HepG2 (cell line): Measurements from ENCODE around the gene HMGN4. TPM values are rescaled to one million over a fixed set of nuclear protein-coding genes. Genes with fewer than 3 reads are reported as not detected.

Experiments used
- DDIT3 ChIP-seq: sonication (generic); formaldehyde crosslinking; IDR thresholded peaks from 2 replicates; pipeline ENCODE4 v1.4.0; 2020; ENCODE audit warnings: mild to moderate bottlenecking, missing genetic modification reagents
- ELF4 ChIP-seq: sonication (generic); formaldehyde crosslinking; IDR thresholded peaks from 2 replicates; pipeline ENCODE4 v1.5.0; 2020; ENCODE audit warnings: missing genetic modification reagents, mild to moderate bottlenecking, moderate library complexity, borderline replicate concordance
- HHEX ChIP-seq: IDR thresholded peaks from 2 replicates; pipeline ENCODE4 v1.6.1; 2016; ENCODE audit warnings: control low read depth
- IRF9 ChIP-seq: sonication (generic); formaldehyde crosslinking; IDR thresholded peaks from 2 replicates; pipeline ENCODE4 v1.8.0; 2022; ENCODE audit warnings: missing genetic modification reagents, mild to moderate bottlenecking, borderline replicate concordance
- JARID2 ChIP-seq: sonication (generic); formaldehyde crosslinking; IDR thresholded peaks from 2 replicates; pipeline ENCODE4 v1.8.1; 2023; ENCODE audit warnings: missing genetic modification reagents, inconsistent platforms; ENCODE audit not compliant: insufficient replicate concordance
- MLLT10 ChIP-seq: sonication (generic); formaldehyde crosslinking; IDR thresholded peaks from 2 replicates; pipeline ENCODE4 v1.4.0; 2020; ENCODE audit warnings: missing genetic modification reagents
- NCOA5 ChIP-seq: sonication (generic); formaldehyde crosslinking; IDR thresholded peaks from 2 replicates; pipeline ENCODE4 v1.4.0; 2020; ENCODE audit warnings: missing genetic modification reagents
- PHF21A ChIP-seq: sonication (generic); formaldehyde crosslinking; IDR thresholded peaks from 2 replicates; pipeline ENCODE4 v1.5.0; 2020; ENCODE audit warnings: mild to moderate bottlenecking, missing genetic modification reagents
- SATB2 ChIP-seq: sonication (generic); formaldehyde crosslinking; IDR thresholded peaks from 2 replicates; pipeline ENCODE4 v1.5.0; 2020; ENCODE audit warnings: missing genetic modification reagents
- SOX5 ChIP-seq: IDR thresholded peaks from 2 replicates; pipeline ENCODE4 v1.6.1; 2016; ENCODE audit warnings: borderline replicate concordance
- SRSF1 ChIP-seq: fragments of 200-400 bp; formaldehyde crosslinking; optimal IDR thresholded peaks from 2 replicates; pipeline ENCODE3; 2017; ENCODE audit warnings: mild to moderate bottlenecking, low read depth, low read length, moderate library complexity
- THRA ChIP-seq: sonication (generic); formaldehyde crosslinking; IDR thresholded peaks from 2 replicates; pipeline ENCODE4 v1.4.0; 2020; ENCODE audit warnings: missing genetic modification reagents, borderline replicate concordance
- ZBTB26 ChIP-seq: IDR thresholded peaks from 2 replicates; pipeline ENCODE4 v1.6.1; 2016; ENCODE audit warnings: missing compliant biosample characterization, missing genetic modification reagents, borderline replicate concordance
- ZBTB39 ChIP-seq: sonication (generic); formaldehyde crosslinking; IDR thresholded peaks from 2 replicates; pipeline ENCODE4 v1.5.0; 2020; ENCODE audit warnings: missing genetic modification reagents
- ZC3H13 ChIP-seq: sonication (generic); formaldehyde crosslinking; IDR thresholded peaks from 2 replicates; pipeline ENCODE4 v1.8.1; 2023; ENCODE audit warnings: mild to moderate bottlenecking, missing genetic modification reagents, moderate library complexity
- ZNF24 ChIP-seq: fragments of 450-650 bp; IDR thresholded peaks from 2 replicates; pipeline ENCODE4 v1.6.1; 2017; ENCODE audit warnings: antibody characterized with exemption, mild to moderate bottlenecking
- ZNF260 ChIP-seq: sonication (generic); formaldehyde crosslinking; IDR thresholded peaks from 2 replicates; pipeline ENCODE4 v1.4.0; 2020; ENCODE audit warnings: missing genetic modification reagents, low read depth, mild to moderate bottlenecking, borderline replicate concordance
- ZNF333 ChIP-seq: sonication (generic); formaldehyde crosslinking; IDR thresholded peaks from 2 replicates; pipeline ENCODE4 v1.4.0; 2020; ENCODE audit warnings: mild to moderate bottlenecking, missing genetic modification reagents, borderline replicate concordance
- ZNF431 ChIP-seq: sonication (generic); formaldehyde crosslinking; IDR thresholded peaks from 2 replicates; pipeline ENCODE4 v1.9.0; 2022; ENCODE audit warnings: missing genetic modification reagents, low read depth, mild to moderate bottlenecking, borderline replicate concordance
- ZNF780A ChIP-seq: sonication (generic); formaldehyde crosslinking; IDR thresholded peaks from 2 replicates; pipeline ENCODE4 v1.8.0; 2022; ENCODE audit warnings: mild to moderate bottlenecking, missing genetic modification reagents, moderate library complexity
- polyA plus RNA-seq, 8 experiments: library from polyadenylated mRNA; depleted of rRNA in 3 of 8; stranded (reverse) in 7 of 8; unstranded in 1 of 8; fragments of >200 nt; fragmentation: Illumina TruSeq in 4 of 8; extraction: Trizol in 4 of 8; gene quantifications; 2 replicates each; pipeline versions ENCODE4 v1.2.1 to v1.2.3, GENCODE V29; 2011 to 2016; ENCODE audit warnings: low read depth in 4 of 8, missing spikeins in 1 of 8, mixed read lengths in 1 of 8; ENCODE audit not compliant: insufficient read depth in 1 of 8
- total RNA-seq, 5 experiments: library from RNA; depleted of rRNA; stranded (reverse); fragments of >200 nt; fragmentation: Illumina TruSeq; extraction: Trizol; gene quantifications; 2 replicates each; pipeline ENCODE4 v1.2.3, GENCODE V29; 2016; ENCODE audit warnings: low read depth in 1 of 5

The HMGN4 gene
- total and polyA plus RNA-seq, 2 of the 13 experiments (the other 11 are each of a cell fraction or from before 2014, with no cell fraction given): 39.9 to 52.1 TPM

GRCh38 chr6:26576929-26577719, 39.0 kb downstream of the HMGN4 start (continued):
- TF ChIP-seq ZNF260 (CRISPR knock-in tag) (no peak), SATB2 (CRISPR knock-in tag) (no peak), THRA (CRISPR knock-in tag) (peak; percentile 13; the same call in 1 of the 2 replicates), IRF9 (CRISPR knock-in tag) (no peak), ZNF24 (peak; percentile 93), SOX5 (peak; percentile 37; the same call in 1 of the 2 replicates), NCOA5 (CRISPR knock-in tag) (no peak), ZNF333 (CRISPR knock-in tag) (no peak), SRSF1 (no peak), MLLT10 (CRISPR knock-in tag) (no peak), ZNF431 (CRISPR knock-in tag) (no peak), ZBTB39 (no peak), HHEX (CRISPR knock-in tag) (no peak), ELF4 (no peak), ZBTB26 (CRISPR knock-in tag) (no peak), DDIT3 (no peak), PHF21A (CRISPR knock-in tag) (no peak; the same call in 1 of the 2 replicates), ZC3H13 (CRISPR knock-in tag) (no peak), JARID2 (CRISPR knock-in tag) (no peak), ZNF780A (CRISPR knock-in tag) (no peak)
